Pancreas (tissue), 10 donors: Measurements from ENCODE around the gene CDKAL1. TPM values are rescaled to one million over a fixed set of nuclear protein-coding genes. Genes with fewer than 3 reads are reported as not detected.

Experiments
- ATAC-seq, 4 donors: fragments of 200-7000 bp; cut with Tn5 transposase; one replicate each; pipeline versions ENCODE4 v1.8.0 to v1.9.1; 2020; ENCODE audit warnings: mild to moderate bottlenecking in 4 of 4, moderate library complexity in 4 of 4
- DNase-seq, 6 donors: peaks; one replicate each; pipeline ENCODE4 v3.0.0-alpha.2; 2020
- FAIRE-seq: peaks from 2 replicates; lab custom pipeline; 2012; peaks lifted over from hg19 to GRCh38; lab: Jason Lieb, UNC
- H3K27ac ChIP-seq, 4 donors: fragments of 200-600 bp; sonication (generic); 1 replicate in 3 of 4; 2 replicates in 1 of 4; pipeline versions ENCODE4 v1.5.0 to v1.8.0; 2020
- H3K27me3 ChIP-seq, 4 donors: fragments of 200-600 bp; one replicate each; pipeline ENCODE4 v1.8.0; 2021
- H3K36me3 ChIP-seq, 3 donors: fragments of 200-600 bp; sonication (generic) in 1 of 3; one replicate each; pipeline versions ENCODE4 v1.5.0 to v1.8.0; 2020 to 2021
- H3K4me1 ChIP-seq, 3 donors: fragments of 200-600 bp; one replicate each; pipeline ENCODE4 v1.8.0; 2021
- H3K4me3 ChIP-seq, 4 donors: fragments of 200-600 bp; sonication (generic) in 2 of 4; one replicate each; pipeline versions ENCODE4 v1.5.0 to v1.8.0; 2020 to 2021
- H3K9me3 ChIP-seq, 4 donors: fragments of 200-600 bp; one replicate each; pipeline ENCODE4 v1.8.0; 2021
- CTCF ChIP-seq, 4 donors: fragments of 200-600 bp; sonication (generic) in 3 of 4; IDR thresholded peaks; one replicate each; pipeline versions ENCODE4 v1.5.0 to v1.8.0; 2021; ENCODE audit warnings: antibody characterized with exemption in 4 of 4
- WGBS, 2 donors: extraction: QIAGEN DNeasy Blood & Tissue Kit; methylation state at CpG; one replicate each; pipeline ENCODE4 v1.1.7; 2013; 5-methylcytosine and 5-hydroxymethylcytosine counted together
- intact Hi-C, 3 donors: fragments of 100-400 bp; cut with DNase I; formaldehyde crosslinking; loops; one replicate each; pipeline versions ENCODE4 v1.11.1 to v1.14.2; 2022
- polyA plus RNA-seq, 2 donors: library from polyadenylated mRNA; stranded (reverse); fragments of 200-250 nt; gene quantifications; one replicate each; pipeline ENCODE4 v1.2.3, GENCODE V29; 2013
- total RNA-seq, 6 donors: library from RNA; stranded (reverse); fragmentation: NEBNext Ultra II Directional in 4 of 6; extraction: Animal tissue kit (Norgen Biotek cat#: 25700) in 4 of 6; gene quantifications; one replicate each; pipeline versions ENCODE4 v1.2.1 to v1.2.4, GENCODE V29; 2021 to 2023
- donor health status: healthy with polysubstance abuse.
- donor health status: DM: no; HTN: no; CAD: no; lungs with moderate emphysema.
- donor health status: DM: no; HTN: no; CAD: no.
- donor health status: control.
- donor health status: control.
- donor health status: Bipolar disorder and iron deficiency.
- donor health status: DM: yes; HTN: yes; CAD: no.
- donor health status: DM: no; HTN: no; CAD: no.
- donor health status: DM: no; HTN: no; CAD: no.
- donor health status: DM: yes; HTN: yes; CAD: no.

The CDKAL1 gene
- total and polyA plus RNA-seq, 8 donors, result 3.3 to 11.7 (median 8.2) TPM

GRCh38 chr6:21257125-21257524 lies 722.9 kb downstream of the CDKAL1 start:
- intact Hi-C loops, result no loop called here
- no peak for ATAC-seq

GRCh38 chr6:21258665-21259064 lies 724.4 kb downstream of the CDKAL1 start:
- intact Hi-C loops, result no loop called here

More at GRCh38 chr6:21257125-21257524, 722.9 kb downstream of the CDKAL1 start:
- Histone ChIP-seq H3K4me3 (no peak overlapping the region), H3K4me1 (no peaks in the 10 kb centered on the region), H3K36me3 (no peaks in the 10 kb centered on the region), H3K9me3 (no peaks in the 10 kb centered on the region), H3K27ac (no peak overlapping the region), H3K27me3 (no peaks in the 10 kb centered on the region)
- FAIRE-seq (no peak), DNase-seq (no peak)
- WGBS, 2 donors, result 65 to 67% methylated on average over 2 of the region's 2 CpGs
- TF ChIP-seq CTCF (IDR thresholded peaks at IDR 0.05), result no peak

GRCh38 chr6:21259660-21260059 lies 725.4 kb downstream of the CDKAL1 start:
- WGBS, 2 donors, result 63% methylated on average over 2 of the region's 2 CpGs

More at GRCh38 chr6:21258665-21259064, 724.4 kb downstream of the CDKAL1 start:
- no peaks in the 10 kb centered on the region for H3K27me3 ChIP-seq
- H3K4me1 ChIP-seq, result no peaks in the 10 kb centered on the region
- H3K4me3 ChIP-seq, result no peak overlapping the region
- 88% methylated on average over 5 of the region's 5 CpGs for WGBS, 2 donors
- DNase-seq (no peak), FAIRE-seq (no peak), ATAC-seq (no peak)
- no peak for TF ChIP-seq CTCF (IDR thresholded peaks at IDR 0.05)
- H3K27ac ChIP-seq, result no peak overlapping the region
- H3K36me3 ChIP-seq, result no peaks in the 10 kb centered on the region
- H3K9me3 ChIP-seq, result no peaks in the 10 kb centered on the region

GRCh38 chr6:21262504-21262903 lies 728.2 kb downstream of the CDKAL1 start:
- DNase-seq, result no peak
- intact Hi-C loops, result no loop called here
- Histone ChIP-seq H3K27me3 (no peaks in the 10 kb centered on the region), H3K4me3 (no peak overlapping the region), H3K9me3 (no peaks in the 10 kb centered on the region), H3K27ac (no peak overlapping the region), H3K4me1 (no peaks in the 10 kb centered on the region), H3K36me3 (no peaks in the 10 kb centered on the region)
- no peak for TF ChIP-seq CTCF (IDR thresholded peaks at IDR 0.05)
- no peak for FAIRE-seq
- ATAC-seq, result no peak
- WGBS, 2 donors, result 78 to 89% methylated on average over 5 of the region's 5 CpGs

More at GRCh38 chr6:21259660-21260059, 725.4 kb downstream of the CDKAL1 start:
- FAIRE-seq (no peak), DNase-seq (no peak), ATAC-seq (no peak)
- H3K4me1 ChIP-seq, result no peaks in the 10 kb centered on the region
- H3K4me3 ChIP-seq, result no peak overlapping the region
- no peak for TF ChIP-seq CTCF (IDR thresholded peaks at IDR 0.05)
- no peak overlapping the region for H3K27ac ChIP-seq
- H3K9me3 ChIP-seq, result no peaks in the 10 kb centered on the region
- no peaks in the 10 kb centered on the region for H3K36me3 ChIP-seq
- no peaks in the 10 kb centered on the region for H3K27me3 ChIP-seq
- intact Hi-C loops, result no loop called here

DNA sequence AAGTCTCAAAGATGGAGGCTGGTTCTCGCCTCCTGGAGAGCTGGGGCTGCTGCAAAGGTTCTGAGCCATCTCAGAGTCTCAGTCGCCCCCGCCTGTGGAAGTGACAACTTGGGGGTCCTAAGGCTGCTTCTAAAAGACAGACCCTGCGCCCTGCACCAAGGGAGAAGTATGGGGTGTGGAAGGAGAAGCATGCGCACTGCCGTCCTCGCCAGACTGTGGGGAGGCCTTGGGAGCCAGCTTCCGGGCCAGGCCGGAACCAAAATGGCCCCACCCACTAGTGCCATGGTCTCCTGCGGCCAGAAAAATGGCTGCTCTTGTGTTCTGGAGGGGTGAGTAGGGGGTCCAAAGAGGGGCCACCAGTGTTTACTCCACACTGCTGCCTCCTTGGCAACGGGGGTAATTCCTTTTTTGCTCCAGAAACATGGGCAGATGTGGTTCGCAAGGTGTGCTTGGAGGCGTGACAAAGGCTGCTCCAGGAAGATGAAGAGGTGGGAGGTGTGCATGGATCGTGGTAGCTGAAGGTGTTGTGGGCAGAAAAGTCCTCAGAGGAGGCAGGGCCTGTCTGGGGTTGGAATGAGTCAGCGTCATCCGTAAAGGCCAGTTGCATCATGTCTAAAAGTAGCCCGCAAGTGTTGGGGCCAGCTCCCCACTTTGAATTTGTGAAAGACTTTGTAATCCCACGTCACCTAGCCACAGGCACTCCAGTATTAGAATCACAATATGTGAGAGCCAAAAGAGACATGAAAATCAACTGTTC lies 729.5 kb downstream of the CDKAL1 start:
- Histone ChIP-seq H3K36me3 (no peaks in the 10 kb centered on the region), H3K27me3 (no peaks in the 10 kb centered on the region), H3K9me3 (no peaks in the 10 kb centered on the region), H3K4me3 (no peak overlapping the region), H3K27ac (no peak overlapping the region), H3K4me1 (no peaks in the 10 kb centered on the region)
- WGBS, 2 donors, result 86 to 90% methylated on average over 18 of the region's 18 CpGs
- ATAC-seq (no peak), DNase-seq (peak in 1 of 6 donors; percentile 17), FAIRE-seq (no peak)
- TF ChIP-seq CTCF (IDR thresholded peaks at IDR 0.05), result no peak
- intact Hi-C loops, result no loop called here
